Measurements from ENCODE around the gene NIPBL.
"Not testable (repeated sequence)": the region's sequence is repeated elsewhere in the genome, so short reads cannot be mapped to it uniquely, and the experiment has no call there.

Gene NIPBL

DNA sequence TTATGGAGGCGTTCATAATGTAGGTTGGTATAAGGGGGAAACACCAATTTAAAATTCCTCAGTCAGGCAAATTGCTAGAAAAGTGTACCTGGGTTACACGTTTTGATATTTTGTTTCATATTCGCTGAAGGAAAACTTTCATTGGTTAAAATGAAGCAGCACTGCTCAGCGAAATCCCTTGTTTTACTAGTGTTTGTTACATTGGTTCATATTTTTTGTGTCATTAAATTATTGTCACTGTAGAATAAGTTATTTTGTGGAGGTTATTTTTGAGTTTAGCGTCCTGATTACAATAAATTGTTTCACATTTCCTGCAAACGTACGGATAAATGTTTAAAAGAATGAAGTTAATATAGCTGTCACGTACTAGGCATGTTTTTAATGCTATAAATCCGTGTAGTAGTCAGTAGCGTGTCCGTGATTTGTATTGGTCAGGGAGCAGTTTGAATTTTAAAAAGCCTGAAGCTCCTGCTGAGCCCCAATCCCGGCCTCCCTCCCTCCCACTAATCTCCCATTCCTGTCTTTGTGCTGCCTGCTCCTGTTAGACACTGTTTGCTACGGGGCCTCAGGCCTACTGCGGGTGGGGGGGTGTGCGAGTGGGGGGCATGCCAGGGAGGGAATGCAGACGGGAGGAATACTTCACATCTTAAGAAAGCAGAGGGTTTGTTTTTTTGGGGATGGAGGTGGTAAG is 2.0 kb downstream of the NIPBL start:
- no peak for DNase-seq (ENCODE audit: low read depth in 2 of 3, low spot score in 2 of 3)

DNA sequence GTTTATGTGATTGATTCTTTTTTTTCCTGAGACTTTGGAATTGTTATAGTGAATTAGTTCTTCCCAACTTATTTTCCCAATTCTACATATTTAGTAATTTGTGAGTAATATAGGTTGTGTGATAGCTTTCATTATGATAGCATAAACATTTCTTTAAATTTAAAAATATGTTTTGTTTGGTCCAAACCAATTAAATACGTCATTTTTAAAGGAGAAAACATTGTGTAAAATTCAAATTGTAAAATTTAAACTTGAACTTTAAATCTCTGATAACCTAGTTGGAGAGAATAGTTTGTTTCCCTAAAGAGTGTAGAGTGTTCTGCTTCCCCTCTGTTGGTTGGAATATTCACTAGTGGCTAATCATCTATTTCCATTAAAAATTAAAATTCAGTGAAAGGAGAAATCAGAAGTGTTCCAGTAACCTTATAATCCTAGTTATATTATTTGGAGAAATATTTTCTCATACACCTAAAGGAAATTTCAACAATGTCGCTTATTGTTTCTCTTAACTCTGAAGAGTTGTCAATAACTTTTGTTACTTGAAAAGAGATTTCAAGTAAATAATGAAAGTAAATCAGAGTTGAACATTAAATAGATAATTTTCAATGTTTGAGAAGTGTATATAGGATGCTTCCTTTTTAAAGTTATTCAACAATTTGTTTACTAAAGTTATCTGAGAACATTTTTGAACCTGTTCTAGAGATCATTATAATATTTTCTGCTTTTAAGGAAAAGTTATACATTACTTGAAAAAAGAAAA is 2.9 kb downstream of the NIPBL start:
- no peak for DNase-seq (ENCODE audit: low read depth in 2 of 3, low spot score in 2 of 3)

GRCh38 chr5:36880761-36881160 is 4.2 kb downstream of the NIPBL start:
- DNase-seq (ENCODE audit: low read depth in 2 of 3, low spot score in 2 of 3): no peak

GRCh38 chr5:36881304-36881703 is 4.7 kb downstream of the NIPBL start:
- DNase-seq (ENCODE audit: low read depth in 2 of 3, low spot score in 2 of 3): no peak

DNA sequence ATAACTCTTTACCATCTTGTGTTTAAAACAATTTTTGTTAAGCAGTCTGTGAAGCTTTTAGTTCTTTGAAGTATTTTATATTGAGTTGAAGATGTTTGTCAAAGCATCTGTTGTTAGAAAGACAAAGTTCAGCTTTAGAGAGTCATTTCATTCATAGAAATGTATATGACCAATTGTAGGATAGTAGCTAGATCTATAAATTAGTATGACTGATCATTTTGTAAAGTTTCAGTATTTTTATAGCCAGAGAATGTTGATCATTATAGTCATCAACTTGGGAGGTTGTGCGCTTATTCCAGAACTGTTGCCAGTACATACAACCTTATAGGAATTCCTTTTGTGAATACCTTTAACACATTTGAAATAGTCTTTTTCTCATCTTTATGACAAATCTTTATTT is 5.2 kb downstream of the NIPBL start:
- DNase-seq (ENCODE audit: low read depth in 2 of 3, low spot score in 2 of 3): no peak

GRCh38 chr5:36882250-36882649 is 5.7 kb downstream of the NIPBL start:
- no peak for DNase-seq (ENCODE audit: low read depth in 2 of 3, low spot score in 2 of 3)

GRCh38 chr5:36883894-36884462 is 7.4 kb downstream of the NIPBL start:
- DNase-seq (ENCODE audit: low read depth in 2 of 3, low spot score in 2 of 3): no peak

GRCh38 chr5:36885149-36885548 is 8.6 kb downstream of the NIPBL start:
- no peak for DNase-seq (ENCODE audit: low read depth in 2 of 3, low spot score in 2 of 3)

GRCh38 chr5:36885566-36886485 is 9.3 kb downstream of the NIPBL start:
- no peak for DNase-seq (ENCODE audit: low read depth in 2 of 3, low spot score in 2 of 3)

DNA sequence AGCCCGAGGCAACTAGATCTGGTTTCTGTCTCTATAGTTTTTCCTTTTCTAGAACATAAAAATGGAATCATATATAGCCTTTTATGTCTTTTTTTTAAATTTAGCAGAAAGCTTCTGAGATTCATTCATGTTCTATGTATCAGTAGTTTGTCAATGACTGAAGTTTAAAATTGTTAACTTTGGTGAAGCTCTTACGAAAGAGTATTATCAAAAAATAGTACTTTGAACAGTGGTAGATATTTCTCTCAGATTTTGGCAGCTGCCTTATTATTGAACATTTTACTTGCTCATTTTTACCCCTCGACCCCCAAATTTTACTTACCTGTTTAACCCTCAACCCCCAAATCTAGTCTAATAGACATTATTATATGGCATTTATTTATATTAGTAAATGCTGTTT is 10.2 kb downstream of the NIPBL start:
- DNase-seq (ENCODE audit: low read depth in 2 of 3, low spot score in 2 of 3): no peak

DNA sequence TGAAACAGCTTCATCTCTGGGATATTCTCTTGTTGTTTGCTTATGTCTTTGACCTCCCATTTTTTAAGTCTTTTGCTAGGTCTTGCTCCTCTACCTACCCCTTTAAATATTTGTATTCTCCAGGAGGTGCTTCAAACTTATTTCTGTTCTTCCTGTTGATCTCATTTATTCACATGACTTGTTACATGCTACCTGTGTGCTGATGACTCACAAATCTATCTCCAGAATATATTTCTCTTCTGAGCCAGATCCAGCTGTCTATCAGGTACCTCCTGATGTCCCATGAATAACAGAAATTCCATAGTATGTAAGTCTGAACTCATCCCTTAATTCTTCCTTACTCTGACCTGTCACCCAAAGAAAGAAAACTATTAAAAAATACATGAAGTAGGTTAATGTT is 11.0 kb downstream of the NIPBL start:
- DNase-seq (ENCODE audit: low read depth in 2 of 3, low spot score in 2 of 3): no peak

DNA sequence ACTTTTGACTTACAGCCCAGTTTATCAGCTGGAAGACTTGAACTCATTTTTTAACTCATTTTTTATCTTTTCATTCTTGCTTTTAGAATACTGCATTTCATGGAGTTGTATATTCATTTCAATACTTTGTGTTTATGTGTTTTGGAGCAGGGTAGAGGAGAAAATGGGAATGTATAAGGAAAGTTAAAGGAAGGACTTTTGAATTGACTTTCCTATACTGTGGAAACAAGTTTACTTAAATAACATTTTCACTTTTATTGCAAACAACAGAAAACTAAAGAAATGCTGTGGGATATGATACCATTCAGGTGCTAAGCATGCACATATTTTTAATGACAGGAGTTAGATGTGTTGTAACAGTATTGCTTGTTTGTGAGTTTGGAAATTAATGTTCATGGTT is 11.7 kb downstream of the NIPBL start:
- no peak for DNase-seq (ENCODE audit: low read depth in 2 of 3, low spot score in 2 of 3)

- no peak for DNase-seq (ENCODE audit: low read depth in 2 of 3, low spot score in 2 of 3)
Measured at GRCh38 chr5:36889264-36889663, 12.7 kb downstream of the NIPBL start.

DNA sequence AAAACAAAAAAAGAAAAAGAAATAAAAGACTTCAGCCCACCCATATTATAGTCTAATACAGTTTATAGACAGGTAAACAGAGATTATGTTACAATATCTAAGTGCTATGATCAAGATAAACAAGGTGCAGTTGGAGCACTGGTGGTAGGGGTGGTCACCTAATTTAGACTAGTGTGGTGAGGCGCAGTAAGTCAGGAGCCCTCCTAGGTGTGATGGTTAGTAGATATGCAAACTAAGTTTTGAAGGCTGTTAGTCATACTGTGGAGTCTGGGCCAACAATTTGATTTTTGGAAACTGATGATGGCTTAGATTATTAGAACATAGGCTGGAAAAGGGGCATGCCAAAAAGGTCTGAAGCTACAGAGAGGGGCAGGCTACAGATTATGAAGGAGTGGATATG is 14.7 kb downstream of the NIPBL start:
- DNase-seq (ENCODE audit: low read depth in 2 of 3, low spot score in 2 of 3): no peak

- not testable (repeated sequence) for DNase-seq (ENCODE audit: low read depth in 2 of 3, low spot score in 2 of 3)
Measured at GRCh38 chr5:36892085-36892830, 15.7 kb downstream of the NIPBL start.

DNA sequence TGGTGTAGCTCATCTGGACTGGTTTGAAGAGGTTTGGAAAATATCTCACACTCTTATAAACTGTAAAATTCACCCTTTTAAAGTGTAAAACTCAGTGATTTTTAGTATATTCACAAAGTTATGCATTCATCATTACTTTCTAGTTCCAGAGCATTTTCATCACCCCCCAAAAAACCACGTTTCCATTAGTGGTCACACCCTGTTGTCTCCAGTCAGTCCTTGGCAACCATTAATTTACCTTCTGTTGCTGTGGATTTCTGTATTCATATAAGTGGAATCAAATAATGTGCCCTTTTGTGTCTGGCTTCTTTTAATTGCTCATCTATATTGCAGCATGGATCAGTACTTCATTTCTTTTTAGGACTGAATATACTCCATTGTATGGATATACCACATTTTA is 18.4 kb downstream of the NIPBL start:
- DNase-seq (ENCODE audit: low read depth in 2 of 3, low spot score in 2 of 3): no peak

GRCh38 chr5:36896476-36896875 is 19.9 kb downstream of the NIPBL start:
- DNase-seq (ENCODE audit: low read depth in 2 of 3, low spot score in 2 of 3): no peak

- DNase-seq (ENCODE audit: low read depth in 2 of 3, low spot score in 2 of 3): no peak
Measured at GRCh38 chr5:36897616-36898015, 21.0 kb downstream of the NIPBL start.

DNA sequence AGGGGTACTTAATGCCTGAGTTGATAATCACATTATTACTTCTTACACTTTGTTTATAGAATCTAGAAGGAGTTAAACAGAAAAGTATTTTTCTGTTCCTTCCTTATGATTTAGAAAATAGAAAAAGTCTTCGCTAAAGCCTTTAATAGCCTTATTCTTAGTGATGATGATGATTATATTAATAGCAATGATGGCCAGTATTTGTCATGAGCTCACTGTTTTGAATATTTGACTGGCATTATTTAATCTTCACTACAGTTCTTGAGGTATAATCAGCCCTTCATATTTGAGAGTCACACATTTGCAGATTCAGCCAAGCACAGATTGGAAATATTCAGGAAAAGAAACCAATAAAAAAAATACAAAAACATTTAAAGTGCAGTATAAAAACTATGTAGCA is 23.3 kb downstream of the NIPBL start:
- no peak for DNase-seq (ENCODE audit: low read depth in 2 of 3, low spot score in 2 of 3)

- no peak for DNase-seq (ENCODE audit: low read depth in 2 of 3, low spot score in 2 of 3)
Measured at GRCh38 chr5:36900283-36900682, 23.7 kb downstream of the NIPBL start.

DNA sequence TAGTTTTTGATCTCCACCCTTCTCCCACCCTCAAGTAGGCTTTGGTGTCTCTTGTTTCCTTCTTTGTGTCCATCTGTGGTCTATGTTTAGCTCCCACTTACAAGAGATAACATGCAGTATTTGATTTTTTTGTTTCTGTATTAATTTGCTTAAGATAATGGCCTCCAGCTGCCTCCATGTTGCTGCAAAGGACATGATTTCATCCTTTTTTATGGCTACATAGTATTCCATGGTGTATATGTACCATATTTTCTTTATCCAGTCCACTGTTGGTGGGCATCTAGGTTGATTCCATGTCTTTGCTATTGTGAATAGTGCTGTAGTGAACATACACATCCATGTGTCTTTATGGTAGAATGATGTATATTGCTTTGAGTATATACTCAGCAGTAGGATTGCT is 24.5 kb downstream of the NIPBL start:
- not testable (repeated sequence) for DNase-seq (ENCODE audit: low read depth in 2 of 3, low spot score in 2 of 3)

All from activated CD8-positive, alpha-beta memory T cell treated with anti-CD3 and anti-CD28 coated beads for 48 hours (primary cell).